GM12873 (cell line): ENCODE results near the gene TRANK1.

ENCODE experiments used
- TF ChIP-seq, protein P1 (sequence below): IDR thresholded peaks from 2 replicates; pipeline ENCODE4 v1.5.1; 2012; ENCODE audit warnings: low read depth, mild to moderate bottlenecking, moderate library complexity, low read length, control low read depth; ENCODE audit not compliant: insufficient read depth; ENCODE audit errors: missing control alignments

Gene TRANK1

DNA sequence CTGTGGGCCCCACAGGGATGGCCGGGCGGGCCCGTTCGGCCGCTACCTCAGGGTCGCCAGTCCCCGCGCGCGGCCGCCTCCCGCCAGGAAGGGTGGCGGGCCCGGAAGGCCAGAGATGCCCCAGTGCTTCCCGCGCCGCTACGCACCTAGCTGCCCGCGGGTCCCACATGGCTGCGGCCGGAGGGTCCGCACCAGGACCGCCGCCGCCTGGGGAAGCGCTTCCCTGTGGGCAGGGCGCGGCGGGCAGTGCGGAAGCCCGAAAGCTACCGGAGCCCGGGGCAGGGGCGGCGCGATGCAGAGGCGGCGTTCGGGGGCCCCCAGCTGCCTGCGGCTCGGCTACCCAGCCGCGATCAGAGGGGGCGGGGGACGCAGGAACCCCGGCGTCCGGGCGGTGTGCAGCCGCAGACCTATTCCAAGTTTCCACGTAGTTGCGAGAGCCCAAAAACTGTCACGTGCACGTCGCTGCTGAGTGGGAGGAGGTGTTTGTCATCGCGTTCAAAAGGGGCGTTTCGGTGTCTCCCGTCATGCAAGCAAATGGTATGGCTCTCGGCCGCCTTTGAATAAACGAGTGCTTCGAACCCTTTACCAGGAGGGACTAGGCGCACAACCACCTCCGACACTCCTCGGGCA lies at the start of gene TRANK1:
TRANK1 (minus strand) TSS at position 414 of the 630 bp plus-strand sequence; CDS start at position 169, 245 bp downstream.
- TF ChIP-seq, protein P1, sequence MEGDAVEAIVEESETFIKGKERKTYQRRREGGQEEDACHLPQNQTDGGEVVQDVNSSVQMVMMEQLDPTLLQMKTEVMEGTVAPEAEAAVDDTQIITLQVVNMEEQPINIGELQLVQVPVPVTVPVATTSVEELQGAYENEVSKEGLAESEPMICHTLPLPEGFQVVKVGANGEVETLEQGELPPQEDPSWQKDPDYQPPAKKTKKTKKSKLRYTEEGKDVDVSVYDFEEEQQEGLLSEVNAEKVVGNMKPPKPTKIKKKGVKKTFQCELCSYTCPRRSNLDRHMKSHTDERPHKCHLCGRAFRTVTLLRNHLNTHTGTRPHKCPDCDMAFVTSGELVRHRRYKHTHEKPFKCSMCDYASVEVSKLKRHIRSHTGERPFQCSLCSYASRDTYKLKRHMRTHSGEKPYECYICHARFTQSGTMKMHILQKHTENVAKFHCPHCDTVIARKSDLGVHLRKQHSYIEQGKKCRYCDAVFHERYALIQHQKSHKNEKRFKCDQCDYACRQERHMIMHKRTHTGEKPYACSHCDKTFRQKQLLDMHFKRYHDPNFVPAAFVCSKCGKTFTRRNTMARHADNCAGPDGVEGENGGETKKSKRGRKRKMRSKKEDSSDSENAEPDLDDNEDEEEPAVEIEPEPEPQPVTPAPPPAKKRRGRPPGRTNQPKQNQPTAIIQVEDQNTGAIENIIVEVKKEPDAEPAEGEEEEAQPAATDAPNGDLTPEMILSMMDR: no peak

DNA sequence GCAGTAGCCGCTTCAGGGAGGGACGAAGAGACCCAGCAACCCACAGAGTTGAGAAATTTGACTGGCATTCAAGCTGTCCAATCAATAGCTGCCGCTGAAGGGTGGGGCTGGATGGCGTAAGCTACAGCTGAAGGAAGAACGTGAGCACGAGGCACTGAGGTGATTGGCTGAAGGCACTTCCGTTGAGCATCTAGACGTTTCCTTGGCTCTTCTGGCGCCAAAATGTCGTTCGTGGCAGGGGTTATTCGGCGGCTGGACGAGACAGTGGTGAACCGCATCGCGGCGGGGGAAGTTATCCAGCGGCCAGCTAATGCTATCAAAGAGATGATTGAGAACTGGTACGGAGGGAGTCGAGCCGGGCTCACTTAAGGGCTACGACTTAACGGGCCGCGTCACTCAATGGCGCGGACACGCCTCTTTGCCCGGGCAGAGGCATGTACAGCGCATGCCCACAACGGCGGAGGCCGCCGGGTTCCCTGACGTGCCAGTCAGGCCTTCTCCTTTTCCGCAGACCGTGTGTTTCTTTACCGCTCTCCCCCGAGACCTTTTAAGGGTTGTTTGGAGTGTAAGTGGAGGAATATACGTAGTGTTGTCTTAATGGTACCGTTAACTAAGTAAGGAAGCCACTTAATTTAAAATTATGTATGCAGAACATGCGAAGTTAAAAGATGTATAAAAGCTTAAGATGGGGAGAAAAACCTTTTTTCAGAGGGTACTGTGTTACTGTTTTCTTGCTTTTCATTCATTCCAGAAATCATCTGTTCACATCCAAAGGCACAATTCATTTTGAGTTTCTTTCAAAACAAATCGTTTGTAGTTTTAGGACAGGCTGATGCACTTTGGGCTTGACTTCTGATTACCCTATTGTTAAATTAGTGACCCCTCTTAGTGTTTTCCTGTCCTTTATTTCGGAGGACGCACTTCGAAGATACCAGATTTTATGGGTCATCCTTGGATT lies 48.8 kb upstream of the TRANK1 start, which contains the start of gene MLH1:
MLH1 (plus strand) TSS at position 193 of the 958 bp plus-strand sequence; CDS start at position 223, 30 bp downstream.
- TF ChIP-seq, protein P1: no peak

DNA sequence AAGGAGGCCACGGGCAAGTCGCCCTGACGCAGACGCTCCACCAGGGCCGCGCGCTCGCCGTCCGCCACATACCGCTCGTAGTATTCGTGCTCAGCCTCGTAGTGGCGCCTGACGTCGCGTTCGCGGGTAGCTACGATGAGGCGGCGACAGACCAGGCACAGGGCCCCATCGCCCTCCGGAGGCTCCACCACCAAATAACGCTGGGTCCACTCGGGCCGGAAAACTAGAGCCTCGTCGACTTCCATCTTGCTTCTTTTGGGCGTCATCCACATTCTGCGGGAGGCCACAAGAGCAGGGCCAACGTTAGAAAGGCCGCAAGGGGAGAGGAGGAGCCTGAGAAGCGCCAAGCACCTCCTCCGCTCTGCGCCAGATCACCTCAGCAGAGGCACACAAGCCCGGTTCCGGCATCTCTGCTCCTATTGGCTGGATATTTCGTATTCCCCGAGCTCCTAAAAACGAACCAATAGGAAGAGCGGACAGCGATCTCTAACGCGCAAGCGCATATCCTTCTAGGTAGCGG lies 48.0 kb upstream of the TRANK1 start, which contains the start of gene EPM2AIP1:
EPM2AIP1 (minus strand) TSS at position 326 of the 520 bp plus-strand sequence; CDS start at position 272, 54 bp downstream.
- TF ChIP-seq, protein P1: peak; percentile 35

DNA sequence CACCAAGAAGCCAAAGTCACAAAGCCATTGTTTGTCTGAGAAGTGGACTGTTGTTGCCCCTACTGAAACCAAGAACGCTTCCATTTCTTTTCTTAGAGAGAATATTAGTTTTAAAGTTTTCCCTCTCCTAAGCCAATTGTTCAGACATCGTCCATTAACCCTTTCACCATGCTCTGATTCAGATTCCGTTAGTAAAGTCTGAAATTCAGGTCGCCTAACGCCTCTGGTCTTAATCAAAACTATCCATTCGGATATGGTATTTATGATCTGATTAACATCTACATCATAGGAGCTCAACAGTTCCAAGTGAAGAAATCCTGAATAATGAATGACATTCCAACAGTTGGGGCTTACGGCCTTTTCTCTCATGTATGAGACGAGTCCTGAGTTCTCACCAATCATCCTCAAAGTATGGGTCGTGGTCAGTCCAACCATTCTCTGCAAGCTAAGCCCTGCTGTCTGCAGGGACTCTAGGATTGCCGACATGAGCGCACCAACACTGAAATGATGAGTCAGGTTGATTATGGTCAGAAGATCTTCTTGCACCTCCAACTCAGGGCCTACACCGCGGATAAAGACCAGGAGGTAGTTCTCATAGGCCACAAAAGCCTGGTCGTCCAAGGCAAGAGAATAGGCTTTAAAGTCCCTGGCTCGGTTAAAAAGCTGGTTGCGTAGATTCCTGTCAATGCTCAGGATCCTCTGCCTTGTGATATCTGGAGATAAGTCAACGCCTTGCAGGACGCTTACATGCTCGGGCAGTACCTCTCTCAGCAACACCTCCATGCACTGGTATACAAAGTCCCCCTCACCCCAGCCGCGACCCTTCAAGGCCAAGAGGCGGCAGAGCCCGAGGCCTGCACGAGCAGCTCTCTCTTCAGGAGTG lies 47.3 kb upstream of the TRANK1 start:
- TF ChIP-seq, protein P1: no peak

DNA sequence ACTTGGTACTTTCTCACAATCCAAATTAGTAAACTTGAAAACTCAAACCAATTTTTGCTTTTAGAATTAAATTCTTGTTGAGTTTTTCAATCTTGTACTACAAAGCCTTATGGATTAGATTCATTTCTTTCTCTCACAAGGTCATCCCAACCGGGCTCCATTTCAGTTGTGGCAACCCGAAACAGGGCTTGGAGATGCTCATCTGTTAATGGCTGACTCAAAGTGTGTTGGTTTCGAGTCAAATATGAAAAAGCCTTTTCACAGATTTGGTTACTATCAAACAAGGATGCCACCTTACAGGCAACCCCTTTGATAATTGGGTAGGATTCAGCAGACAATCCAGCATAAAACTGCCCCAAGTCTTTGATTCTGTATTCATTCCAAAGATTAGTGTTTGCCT lies 46.3 kb upstream of the TRANK1 start:
- TF ChIP-seq, protein P1: no peak

DNA sequence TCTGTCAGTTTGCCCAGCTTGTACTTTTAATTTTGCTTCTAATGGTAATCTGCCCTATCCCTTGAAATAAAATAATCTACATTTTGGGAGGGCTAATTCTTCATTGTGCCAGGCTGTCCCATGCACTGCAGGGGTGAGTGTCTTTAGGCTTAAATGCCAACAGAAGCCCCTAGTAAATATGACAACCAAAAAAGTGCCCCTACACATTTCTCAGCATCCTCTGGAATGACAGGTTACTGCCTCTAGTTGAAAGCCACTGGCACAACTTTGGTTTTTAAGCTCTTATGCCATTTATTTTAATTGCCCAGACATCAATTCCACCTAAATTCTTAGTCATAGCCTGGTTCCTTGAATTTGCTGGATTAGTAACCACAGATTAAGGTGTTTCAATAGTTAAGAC lies 44.7 kb upstream of the TRANK1 start:
- TF ChIP-seq, protein P1: no peak
